PC-9 (cell line): ENCODE measurements around the gene NUP62.

Experiments used
- CTCF ChIP-seq: fragments of 200-600 bp; sonication (generic); conservative IDR thresholded peaks from 2 replicates; pipeline ENCODE4 v1.6.1; 2017; ENCODE audit warnings: mixed run types, antibody characterized with exemption, mild to moderate bottlenecking, moderate library complexity
- EZH2 ChIP-seq: fragments of 200-600 bp; sonication (generic); IDR thresholded peaks from 2 replicates; pipeline ENCODE4 v1.8.0; 2017; ENCODE audit warnings: antibody characterized with exemption, low read depth

DNA sequence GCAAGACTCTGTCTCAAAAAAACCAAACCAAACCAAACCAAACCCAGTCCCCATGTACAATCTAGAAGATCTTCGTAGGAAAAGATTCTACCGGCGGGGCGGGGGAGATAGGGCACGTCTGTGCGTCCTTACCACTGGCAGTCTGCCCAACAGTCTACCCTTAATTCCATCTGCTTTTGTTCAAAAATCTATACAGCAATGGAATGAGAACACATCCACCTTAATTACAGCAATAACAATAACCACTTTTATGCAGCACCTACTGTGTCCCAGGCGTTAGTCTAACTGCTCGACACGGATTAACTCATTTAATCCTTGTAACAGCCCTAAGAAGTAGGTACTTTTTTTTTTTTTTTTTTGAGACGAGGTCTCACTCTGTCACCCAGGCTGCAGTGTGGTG, 2.8 kb downstream of the NUP62 start:
- TF ChIP-seq EZH2 (no peak), CTCF (no peak)
